Endothelial cell of umbilical vein (primary cell): ENCODE results near the gene SGPL1. TPM values are rescaled to one million over a fixed set of nuclear protein-coding genes. Genes with fewer than 3 reads are reported as not detected.

Source experiments
- BruUV-seq: library from RNA; stranded (reverse); fragments of 400-500 nt; replicated peaks from 2 replicates; lab custom pipeline; 2021; lab: Mats Ljungman, UMichigan
- CTCF ChIA-PET: fragments of 300-600, 350-600 bp; sonication (Branson Sonifier 250); formaldehyde crosslinking; loops from one replicate; lab custom pipeline; 2021; ENCODE audit warnings: antibody characterized with exemption, inconsistent platforms; lab: Charles Lee
- POLR2A ChIA-PET: fragments of 300-600, 350-600 bp; sonication (Branson Sonifier 250); formaldehyde crosslinking; loops from one replicate; lab custom pipeline; 2021; ENCODE audit warnings: antibody characterized with exemption, inconsistent platforms; lab: Charles Lee
- DNase-seq: peaks from one replicate; pipeline ENCODE4 v3.0.0-alpha.2; 2011; ENCODE audit warnings: low read depth, low spot score
- FAIRE-seq: peaks from 2 replicates; lab custom pipeline; 2011; peaks lifted over from hg19 to GRCh38; lab: Jason Lieb, UNC
- H2AFZ ChIP-seq: 2 replicates; pipeline ENCODE4 v1.6.0; 2012; ENCODE audit warnings: low read depth, low read length, control low read depth, inconsistent platforms
- H3K27ac ChIP-seq: 2 replicates; pipeline ENCODE4 v1.5.1; 2011; ENCODE audit warnings: low read depth, mild to moderate bottlenecking, control low read depth, low read length, moderate library complexity; ENCODE audit not compliant: insufficient read depth
- H3K27me3 ChIP-seq, 2 experiments: 2 replicates each; pipeline versions ENCODE4 v1.6.0 to v1.6.1; 2011; ENCODE audit warnings: low read length in 2 of 2, mixed read lengths in 1 of 2; ENCODE audit not compliant: control insufficient read depth in 2 of 2, insufficient read depth in 2 of 2
- H3K36me3 ChIP-seq, 2 experiments: 2 replicates in 1 of 2; 3 replicates in 1 of 2; pipeline ENCODE4 v1.5.1; 2011; ENCODE audit warnings: low read length in 2 of 2, mild to moderate bottlenecking in 1 of 2, moderate library complexity in 1 of 2; ENCODE audit not compliant: control insufficient read depth in 2 of 2, insufficient read depth in 2 of 2; ENCODE audit errors: extremely low read depth in 1 of 2
- H3K4me1 ChIP-seq: 3 replicates; pipeline ENCODE4 v1.5.1; 2011; ENCODE audit warnings: mild to moderate bottlenecking, low read length; ENCODE audit not compliant: control insufficient read depth, insufficient read depth; ENCODE audit errors: extremely low read depth
- H3K4me2 ChIP-seq: 2 replicates; pipeline ENCODE4 v1.6.1; 2011; ENCODE audit warnings: low read length, control low read depth, mixed read lengths; ENCODE audit not compliant: insufficient read depth
- H3K4me3 ChIP-seq, 3 experiments: fragments of 200-600 bp in 1 of 3; sonication (generic), shearing (Covaris generic) in 1 of 3; replicated peaks in 1 of 3; 2 replicates each; pipeline ENCODE4 v1.5.1; 2011 to 2016; ENCODE audit warnings: control low read depth in 3 of 3, low read length in 3 of 3, mild to moderate bottlenecking in 2 of 3, inconsistent platforms in 1 of 3, low read depth in 1 of 3, moderate library complexity in 1 of 3; ENCODE audit not compliant: insufficient read depth in 1 of 3
- H3K79me2 ChIP-seq: 2 replicates; pipeline ENCODE4 v1.6.0; 2012; ENCODE audit warnings: low read length, inconsistent platforms; ENCODE audit not compliant: control insufficient read depth, insufficient read depth
- H3K9ac ChIP-seq: replicated peaks from 2 replicates; pipeline ENCODE3; 2011; ENCODE audit warnings: low read length, control low read depth; ENCODE audit not compliant: insufficient read depth; ENCODE audit errors: extremely low read depth
- H3K9me1 ChIP-seq: replicated peaks from 3 replicates; pipeline ENCODE4 v1.6.0; 2011; ENCODE audit warnings: mild to moderate bottlenecking, low read length; ENCODE audit not compliant: control insufficient read depth, insufficient read depth; ENCODE audit errors: extremely low read depth
- H3K9me3 ChIP-seq: replicated peaks from 2 replicates; pipeline ENCODE4 v1.5.1; 2012; ENCODE audit warnings: low read length, inconsistent platforms; ENCODE audit not compliant: control insufficient read depth, insufficient read depth
- H4K20me1 ChIP-seq: replicated peaks from 2 replicates; pipeline ENCODE3; 2011; ENCODE audit warnings: mild to moderate bottlenecking, low read length; ENCODE audit not compliant: control insufficient read depth, insufficient read depth; ENCODE audit errors: extremely low read depth
- EZH2 ChIP-seq: IDR thresholded peaks from 2 replicates; pipeline ENCODE4 v1.6.1; 2012; ENCODE audit warnings: borderline replicate concordance, low read depth, mild to moderate bottlenecking, moderate library complexity, low read length, inconsistent platforms; ENCODE audit not compliant: severe bottlenecking
- JUN ChIP-seq: IDR thresholded peaks from 2 replicates; pipeline ENCODE4 v1.6.1; 2011; ENCODE audit warnings: borderline replicate concordance, low read depth; ENCODE audit not compliant: insufficient read length, insufficient read depth
- MAX ChIP-seq: IDR thresholded peaks from 2 replicates; pipeline ENCODE4 v1.6.1; 2011; ENCODE audit not compliant: insufficient read depth, insufficient read length
- POLR2AphosphoS5 ChIP-seq: IDR thresholded peaks from 2 replicates; pipeline ENCODE4 v1.6.1; 2012; ENCODE audit warnings: low read depth, mild to moderate bottlenecking, control low read depth, low read length, moderate library complexity; ENCODE audit not compliant: insufficient read depth
- dilution Hi-C: fragments of 300-500 bp; cut with MboI; formaldehyde crosslinking; loops from one replicate; pipeline ENCODE4 v1.15.0; 2019; ENCODE audit warnings: low sequenced_read_pairs; ENCODE audit not compliant: extremely low pct_ligation_motif_present
- intact Hi-C: fragments of 100-400 bp; cut with micrococcal nuclease; formaldehyde crosslinking; loops from one replicate; pipeline ENCODE4 v1.10.0; 2022
- polyA plus RNA-seq, 4 experiments: library from polyadenylated mRNA; depleted of rRNA in 3 of 4; stranded (reverse) in 3 of 4; unstranded in 1 of 4; fragments of >200 nt; gene quantifications; 2 replicates each; pipeline versions ENCODE4 v1.2.1 to v1.2.3, GENCODE V29; 2011 to 2012; ENCODE audit warnings: missing spikeins in 1 of 4
- total RNA-seq: library from RNA; stranded (reverse); gene quantifications from 2 replicates; pipeline ENCODE4 v1.2.3, GENCODE V29; 2021
- TF ChIP-seq, protein P1 (sequence below), 2 donors: IDR thresholded peaks; 1 replicate in 1 of 2; 2 replicates in 1 of 2; pipeline ENCODE4 v1.5.1; 2011; ENCODE audit warnings: low read length in 2 of 2, mild to moderate bottlenecking in 2 of 2, moderate library complexity in 2 of 2, control low read depth in 1 of 2, inconsistent platforms in 1 of 2, low read depth in 1 of 2; ENCODE audit not compliant: insufficient read depth in 1 of 2; ENCODE audit errors: extremely low read depth in 1 of 2

Gene SGPL1
- total and polyA plus RNA-seq, 2 donors (not counting 3 experiments of a cell fraction or from before 2014, with no cell fraction given), result 11.4 to 25.2 TPM

DNA sequence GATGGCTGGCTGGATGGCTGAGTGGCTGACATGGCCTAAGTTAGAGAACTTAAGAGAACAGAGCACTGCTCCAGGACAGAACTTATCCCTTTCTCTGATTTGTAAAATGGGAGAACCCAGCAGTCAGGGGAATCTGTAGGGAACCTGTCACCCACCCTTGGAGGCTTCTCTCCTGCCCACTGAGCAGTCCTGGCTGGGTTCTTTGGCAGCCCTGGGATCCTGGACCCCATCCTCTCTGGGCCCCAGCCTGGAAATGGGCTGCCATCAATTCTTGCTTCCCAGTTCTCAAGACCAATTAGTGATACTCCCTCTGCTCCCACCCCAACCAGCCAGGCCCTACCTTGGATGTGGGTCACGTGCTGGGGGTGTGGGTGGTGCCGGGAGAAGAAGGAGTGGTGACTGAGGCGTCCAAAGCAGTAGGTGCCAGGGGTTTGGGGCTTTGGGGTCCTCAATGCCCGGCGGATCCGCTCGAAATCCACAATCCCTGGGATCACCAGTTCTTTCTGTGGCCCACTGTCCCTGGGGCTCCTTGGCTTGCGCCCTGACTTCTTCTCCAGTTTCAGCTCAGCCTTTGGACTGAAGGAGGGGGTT is 34.2 kb upstream of the SGPL1 start:
- dilution Hi-C loops (no loop called here), intact Hi-C loops (no loop called here)
- FAIRE-seq (no peak), DNase-seq (no peak)
- H3K9me3 ChIP-seq, result no peaks in the 10 kb centered on the region
- no peaks in the 10 kb centered on the region for H3K79me2 ChIP-seq
- H3K4me1 ChIP-seq, result no peaks in the 10 kb centered on the region
- no peaks in the 10 kb centered on the region for H3K36me3 ChIP-seq
- BruUV-seq, result no TSS peak
- CTCF ChIA-PET, result no interaction called here
- no peak overlapping the region for H3K4me3 ChIP-seq
- peaks cover 8 to 16% of the 10 kb centered on the region in 2 experiments for H3K27me3 ChIP-seq
- no peak overlapping the region for H3K9ac ChIP-seq
- no peak overlapping the region for H3K27ac ChIP-seq
- no peak for TF ChIP-seq POLR2AphosphoS5
- no peak for TF ChIP-seq JUN
- no peak for TF ChIP-seq EZH2
- TF ChIP-seq, protein P1, sequence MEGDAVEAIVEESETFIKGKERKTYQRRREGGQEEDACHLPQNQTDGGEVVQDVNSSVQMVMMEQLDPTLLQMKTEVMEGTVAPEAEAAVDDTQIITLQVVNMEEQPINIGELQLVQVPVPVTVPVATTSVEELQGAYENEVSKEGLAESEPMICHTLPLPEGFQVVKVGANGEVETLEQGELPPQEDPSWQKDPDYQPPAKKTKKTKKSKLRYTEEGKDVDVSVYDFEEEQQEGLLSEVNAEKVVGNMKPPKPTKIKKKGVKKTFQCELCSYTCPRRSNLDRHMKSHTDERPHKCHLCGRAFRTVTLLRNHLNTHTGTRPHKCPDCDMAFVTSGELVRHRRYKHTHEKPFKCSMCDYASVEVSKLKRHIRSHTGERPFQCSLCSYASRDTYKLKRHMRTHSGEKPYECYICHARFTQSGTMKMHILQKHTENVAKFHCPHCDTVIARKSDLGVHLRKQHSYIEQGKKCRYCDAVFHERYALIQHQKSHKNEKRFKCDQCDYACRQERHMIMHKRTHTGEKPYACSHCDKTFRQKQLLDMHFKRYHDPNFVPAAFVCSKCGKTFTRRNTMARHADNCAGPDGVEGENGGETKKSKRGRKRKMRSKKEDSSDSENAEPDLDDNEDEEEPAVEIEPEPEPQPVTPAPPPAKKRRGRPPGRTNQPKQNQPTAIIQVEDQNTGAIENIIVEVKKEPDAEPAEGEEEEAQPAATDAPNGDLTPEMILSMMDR (IDR thresholded peaks at IDR 0.05; ENCODE audit: extremely low read depth in 1 of 2, insufficient read depth in 1 of 2, low read depth in 1 of 2, low read length in 2 of 2), result no peak
- TF ChIP-seq MAX, result no peak
- H2AFZ ChIP-seq, result no peak overlapping the region
- no peaks in the 10 kb centered on the region for H4K20me1 ChIP-seq
- H3K4me2 ChIP-seq, result no peak overlapping the region
- POLR2A ChIA-PET, result no interaction called here
- H3K9me1 ChIP-seq, result no peaks in the 10 kb centered on the region
